ENCODE measurements around the gene TFEB. TPM values are rescaled to one million over a fixed set of nuclear protein-coding genes. Genes with fewer than 3 reads are reported as not detected.

Gene TFEB
- total and polyA plus RNA-seq, 2 of the 8 experiments (the other 6 are each of a cell fraction or from before 2014, with no cell fraction given): 2.3 to 6.7 TPM

GRCh38 chr6:41724586-41725501, 10.6 kb downstream of the TFEB start:
- no peak overlapping the region for H3K9ac ChIP-seq (replicated peaks in 1 of 4; ENCODE audit: extremely low read depth in 1 of 4, low read depth in 3 of 4, low read length in 3 of 4)
- H2BK12ac ChIP-seq (ENCODE audit: low read depth, low read length): 0 out of 2 replicates have a peak overlapping the region, but pooled peaks have one; percentile 39
- H2BK5ac ChIP-seq (ENCODE audit: low read depth, low read length): no peak overlapping the region
- 87% methylated on average over 13 of the region's 13 CpGs; no CpG with 5 or more reads in 1 of the 2 experiments for WGBS, 2 experiments (ENCODE audit: extremely low coverage in 1 of 2, insufficient coverage in 1 of 2, insufficient read length in 1 of 2, insufficient replicate concordance in 2 of 2, low coverage in 1 of 2, low lambda C conversion rate in 2 of 2, missing lambda C conversion rate in 1 of 2)
- no peak overlapping the region for H3K27ac ChIP-seq (ENCODE audit: low read depth, low read length)
- H2AFZ ChIP-seq (ENCODE audit: low read length): no peak overlapping the region
- H2BK15ac ChIP-seq (ENCODE audit: low read length): no peak overlapping the region
- no peak for DNase-seq (ENCODE audit: low read depth in 1 of 2, low spot score in 2 of 2)
- H2BK20ac ChIP-seq (ENCODE audit: low read length): no peak overlapping the region
- H3K9me3 ChIP-seq (ENCODE audit: insufficient read depth in 2 of 2, low read depth in 1 of 2, low read length in 1 of 2): no peaks in the 10 kb centered on the region
- H4K20me1 ChIP-seq (replicated peaks in 1 of 2; ENCODE audit: control insufficient read depth in 1 of 2, insufficient read depth in 2 of 2, low read length in 2 of 2): peaks cover 0 to 1% of the 10 kb centered on the region in 2 experiments
- no peaks in the 10 kb centered on the region; the same call in 1 of the 2 replicates for H3K23me2 ChIP-seq (ENCODE audit: low read depth, low read length)
- no peaks in the 10 kb centered on the region for H3K36me3 ChIP-seq (ENCODE audit: control insufficient read depth in 2 of 4, insufficient read depth in 4 of 4, low read length in 3 of 4)
- H3K79me1 ChIP-seq (ENCODE audit: low read depth, low read length): no peaks in the 10 kb centered on the region
- H3K23ac ChIP-seq (ENCODE audit: insufficient read length): no peak overlapping the region
- H2BK120ac ChIP-seq (replicated peaks; ENCODE audit: low read depth, low read length): no peak overlapping the region
- H3K4me2 ChIP-seq (ENCODE audit: insufficient read depth in 1 of 2, low read depth in 2 of 2, low read length in 2 of 2): no peak overlapping the region
- H3K4ac ChIP-seq (replicated peaks; ENCODE audit: insufficient read length, low read depth, low read length): no peak overlapping the region
- H4K8ac ChIP-seq (ENCODE audit: extremely low read depth, insufficient read depth, low read length): no peak overlapping the region
- no peak overlapping the region for H2AK5ac ChIP-seq (ENCODE audit: low read depth, low read length)
- FAIRE-seq: no peak
- ChIA-PET CTCF (ENCODE audit: partially characterized antibody) (interaction anchor here (3.9 to 10.4 kb wide), 2 partner anchors 19 to 51 kb away, joined by 13 to 99 read pairs; no protein-coding TSS in a partner anchor), POLR2A (ENCODE audit: partially characterized antibody) (interaction anchor here (0.6 kb wide), 1 partner anchor 214 kb away, joined by 3 read pairs; no protein-coding TSS in a partner anchor)
- no peak for TF ChIP-seq TAF1 (IDR thresholded peaks at IDR 0.05; ENCODE audit: low read depth, low read length)
- TF ChIP-seq CTCF (IDR thresholded peaks at IDR 0.05; ENCODE audit: control extremely low read depth in 1 of 3, insufficient read depth in 1 of 3, low read depth in 1 of 3, low read length in 3 of 3): 0 out of 4 replicates have a peak, but pooled peaks of 1 of the 3 experiments have one; percentile 20
- H3K4me1 ChIP-seq (replicated peaks in 1 of 4; ENCODE audit: control insufficient read depth in 3 of 4, insufficient read depth in 4 of 4, low read length in 3 of 4): peaks cover 6 to 18% (median 15%) of the 10 kb centered on the region in 4 experiments
- no peaks in the 10 kb centered on the region for H3K79me2 ChIP-seq (ENCODE audit: control insufficient read depth in 1 of 2, insufficient read depth in 2 of 2, low read length in 2 of 2)
- H3K27me3 ChIP-seq (replicated peaks in 1 of 4; ENCODE audit: control insufficient read depth in 3 of 4, extremely low read depth in 1 of 4, insufficient read depth in 3 of 4, low read length in 3 of 4): no peaks in the 10 kb centered on the region
- no peak overlapping the region for H3K14ac ChIP-seq (ENCODE audit: insufficient read length)
- H3K4me3 ChIP-seq (ENCODE audit: extremely low read depth in 1 of 4, insufficient read depth in 2 of 4, low read depth in 3 of 4, low read length in 4 of 4): no peak overlapping the region
- H4K91ac ChIP-seq (replicated peaks; ENCODE audit: insufficient read length, low read length): no peak overlapping the region
- H3K56ac ChIP-seq (replicated peaks; ENCODE audit: insufficient read length, low read depth, low read length): no peak overlapping the region
- H3K18ac ChIP-seq (ENCODE audit: extremely low read depth, low read length): no peak overlapping the region
- H4K5ac ChIP-seq (ENCODE audit: insufficient read length, low read depth, low read length): no peak overlapping the region
